IMR-90 (cell line): Measurements from ENCODE around the gene REG3A. TPM values are rescaled to one million over a fixed set of nuclear protein-coding genes. Genes with fewer than 3 reads are reported as not detected.

ENCODE experiments used
- ATAC-seq: fragments of 200-7000 bp; cut with Tn5 transposase; 2 replicates; pipeline ENCODE4 v1.9.1; 2020; ENCODE audit warnings: low read depth, mild to moderate bottlenecking, moderate library complexity
- BruUV-seq: library from RNA; stranded (reverse); fragments of 400-500 nt; replicated peaks from 2 replicates; lab custom pipeline; 2021; lab: Mats Ljungman, UMichigan
- CTCF ChIA-PET: fragments of 300-600 bp; formaldehyde crosslinking; extraction: SDS; loops from one replicate; lab custom pipeline; 2021; ENCODE audit warnings: antibody characterized with exemption; lab: Yijun Ruan, JAX
- POLR2A ChIA-PET: fragments of 300-600 bp; sonication (Branson Sonifier 250); formaldehyde crosslinking; loops from one replicate; lab custom pipeline; 2022; ENCODE audit warnings: antibody characterized with exemption; ENCODE audit not compliant: unreplicated experiment; lab: Charles Lee
- DNase-seq: peaks from one replicate; pipeline ENCODE4 v3.0.0; 2013
- H2AFZ ChIP-seq: replicated peaks from 2 replicates; pipeline ENCODE3; 2013; ENCODE audit warnings: low read length, mild to moderate bottlenecking; ENCODE audit not compliant: poor library complexity
- H2AK5ac ChIP-seq: 2 replicates; pipeline ENCODE4 v1.6.1; 2013; ENCODE audit warnings: low read depth, low read length, inconsistent platforms
- H2AK9ac ChIP-seq: replicated peaks from 2 replicates; pipeline ENCODE3; 2013; ENCODE audit warnings: mild to moderate bottlenecking, low read depth, low read length, moderate library complexity; ENCODE audit not compliant: poor library complexity
- H2BK120ac ChIP-seq: 2 replicates; pipeline ENCODE4 v1.6.1; 2013; ENCODE audit warnings: low read depth, low read length, inconsistent platforms
- H2BK15ac ChIP-seq: 3 replicates; pipeline ENCODE4 v1.6.1; 2013; ENCODE audit warnings: low read depth, low read length, inconsistent platforms
- H2BK20ac ChIP-seq: 2 replicates; pipeline ENCODE4 v1.6.1; 2013; ENCODE audit warnings: low read depth, mild to moderate bottlenecking, inconsistent platforms, low read length, moderate library complexity
- H2BK5ac ChIP-seq: 2 replicates; pipeline ENCODE4 v1.6.1; 2013; ENCODE audit warnings: mild to moderate bottlenecking, low read depth, low read length, inconsistent platforms; ENCODE audit not compliant: poor library complexity, severe bottlenecking
- H3K14ac ChIP-seq: replicated peaks from 2 replicates; pipeline ENCODE4 v1.6.1; 2013; ENCODE audit warnings: low read depth, low read length, inconsistent platforms
- H3K18ac ChIP-seq: 2 replicates; pipeline ENCODE4 v1.6.1; 2013; ENCODE audit warnings: low read depth, low read length, control low read depth
- H3K23ac ChIP-seq: 2 replicates; pipeline ENCODE4 v1.6.1; 2013; ENCODE audit warnings: low read depth, low read length, inconsistent platforms
- H3K27ac ChIP-seq: 2 replicates; pipeline ENCODE4 v1.5.1; 2013; ENCODE audit warnings: mild to moderate bottlenecking, control low read depth, low read length; ENCODE audit not compliant: insufficient read depth
- H3K27me3 ChIP-seq: 2 replicates; pipeline ENCODE4 v1.6.1; 2013; ENCODE audit warnings: low read length; ENCODE audit not compliant: control insufficient read depth, insufficient read depth
- H3K36me3 ChIP-seq: 2 replicates; pipeline ENCODE4 v1.6.1; 2013; ENCODE audit warnings: low read length, mixed read lengths; ENCODE audit not compliant: control insufficient read depth, insufficient read depth
- H3K4ac ChIP-seq: 2 replicates; pipeline ENCODE4 v1.6.1; 2013; ENCODE audit warnings: low read depth, low read length, inconsistent platforms
- H3K4me1 ChIP-seq: 2 replicates; pipeline ENCODE4 v1.6.1; 2013; ENCODE audit warnings: low read length, mixed read lengths; ENCODE audit not compliant: control insufficient read depth, insufficient read depth
- H3K4me2 ChIP-seq: 2 replicates; pipeline ENCODE4 v1.6.1; 2013; ENCODE audit warnings: low read depth, mild to moderate bottlenecking, control low read depth, low read length, moderate library complexity
- H3K4me3 ChIP-seq: 2 replicates; pipeline ENCODE4 v1.5.1; 2013; ENCODE audit warnings: low read depth, mild to moderate bottlenecking, control low read depth, low read length, moderate library complexity; ENCODE audit not compliant: insufficient read depth
- H3K56ac ChIP-seq: 2 replicates; pipeline ENCODE4 v1.6.1; 2013; ENCODE audit warnings: low read length, inconsistent platforms; ENCODE audit not compliant: insufficient read depth; ENCODE audit errors: extremely low read depth
- H3K79me1 ChIP-seq, 2 experiments: 2 replicates each; pipeline ENCODE4 v1.6.1; 2013; ENCODE audit warnings: low read length in 2 of 2, inconsistent platforms in 1 of 2, low read depth in 1 of 2
- H3K9ac ChIP-seq: 2 replicates; pipeline ENCODE4 v1.6.1; 2013; ENCODE audit warnings: low read depth, low read length, control low read depth
- H3K9me1 ChIP-seq: 2 replicates; pipeline ENCODE4 v1.6.1; 2013; ENCODE audit warnings: low read length, inconsistent platforms; ENCODE audit not compliant: insufficient read depth
- H3K9me3 ChIP-seq: 2 replicates; pipeline ENCODE4 v1.6.1; 2013; ENCODE audit warnings: low read length; ENCODE audit not compliant: control insufficient read depth, insufficient read depth
- H4K20me1 ChIP-seq: 2 replicates; pipeline ENCODE4 v1.6.1; 2013; ENCODE audit warnings: low read length, inconsistent platforms; ENCODE audit not compliant: insufficient read depth
- H4K5ac ChIP-seq: 2 replicates; pipeline ENCODE4 v1.6.1; 2013; ENCODE audit warnings: mild to moderate bottlenecking, low read depth, low read length, control low read depth
- H4K8ac ChIP-seq, 2 experiments: 2 replicates each; pipeline ENCODE4 v1.6.1; 2013; ENCODE audit warnings: low read depth in 2 of 2, low read length in 2 of 2, control low read depth in 1 of 2, inconsistent platforms in 1 of 2
- H4K91ac ChIP-seq: 2 replicates; pipeline ENCODE4 v1.6.1; 2013; ENCODE audit warnings: low read depth, low read length, inconsistent platforms; ENCODE audit not compliant: insufficient read depth
- BHLHE40 ChIP-seq: fragments of 150-350 bp; IDR thresholded peaks from 2 replicates; pipeline ENCODE4 v1.6.1; 2016; ENCODE audit warnings: mild to moderate bottlenecking, low read depth, low read length
- CHD1 ChIP-seq: IDR thresholded peaks from 2 replicates; pipeline ENCODE4 v1.6.1; 2012; ENCODE audit warnings: low read depth, low read length, improper control_type of control experiment
- MAZ ChIP-seq: IDR thresholded peaks from 2 replicates; pipeline ENCODE4 v1.6.1; 2012; ENCODE audit warnings: low read depth, mild to moderate bottlenecking, low read length, improper control_type of control experiment, moderate library complexity, borderline replicate concordance
- WGBS, 2 experiments: methylation state at CpG; one replicate each; pipeline versions ENCODE4 v1.1.5 to v1.1.7; 2013; ENCODE audit warnings: missing lambda C conversion rate in 2 of 2; ENCODE audit not compliant: insufficient read length in 1 of 2; ENCODE audit errors: extremely low coverage in 2 of 2; 5-methylcytosine and 5-hydroxymethylcytosine counted together
- dilution Hi-C: fragments of 300-500 bp; cut with HindIII; formaldehyde crosslinking; loops from one replicate; pipeline ENCODE4 v1.14.3; 2018; ENCODE audit warnings: low sequenced_read_pairs; ENCODE audit not compliant: unreplicated experiment
- in situ Hi-C: fragments of 300-500 bp; cut with MboI; formaldehyde crosslinking; loops from 3 replicates; pipeline ENCODE4 v1.14.3; 2019; ENCODE audit warnings: low sequenced_read_pairs, inconsistent platforms, mixed read lengths
- intact Hi-C: fragments of 100-400 bp; cut with micrococcal nuclease; formaldehyde crosslinking; loops from 2 replicates; pipeline ENCODE4 v1.10.0; 2022
- polyA plus RNA-seq, 3 experiments: library from polyadenylated mRNA; depleted of rRNA; stranded (reverse); fragments of >200 nt; gene quantifications; 2 replicates each; pipeline ENCODE4 v1.2.3, GENCODE V29; 2012; ENCODE audit warnings: low replicate concordance in 1 of 3
- total RNA-seq: library from RNA; depleted of rRNA; stranded (reverse); fragments of >200 nt; gene quantifications from 2 replicates; pipeline ENCODE4 v1.2.3, GENCODE V29; 2012

The REG3A gene
- total and polyA plus RNA-seq, 2 of the 4 experiments (the other 2 are of a cell fraction): not detected

- intact Hi-C loops: no loop called here
- H3K4me2 ChIP-seq: no peak overlapping the region
- CTCF ChIA-PET: no interaction called here
- H3K79me1 ChIP-seq: no peaks in the 10 kb centered on the region
- peaks cover 6% of the 10 kb centered on the region for H3K9me3 ChIP-seq
- H3K9ac ChIP-seq: no peak overlapping the region
- H3K56ac ChIP-seq: no peak overlapping the region
- H3K27me3 ChIP-seq: no peaks in the 10 kb centered on the region
- no peak overlapping the region for H3K4me3 ChIP-seq
- no peak overlapping the region for H2AK5ac ChIP-seq
- no peak overlapping the region for H4K91ac ChIP-seq
- TF ChIP-seq CHD1 (no peak), MAZ (no peak), BHLHE40 (no peak)
- no peak overlapping the region for H3K27ac ChIP-seq
- no peak overlapping the region for H2BK20ac ChIP-seq
- H3K18ac ChIP-seq: no peak overlapping the region
- H3K14ac ChIP-seq: no peak overlapping the region
- in situ Hi-C loops: no loop called here
- H3K23ac ChIP-seq: no peak overlapping the region
- no peaks in the 10 kb centered on the region for H3K9me1 ChIP-seq
- H2BK120ac ChIP-seq: no peak overlapping the region
- no TSS peak for BruUV-seq
- H3K36me3 ChIP-seq: no peaks in the 10 kb centered on the region
- H2AK9ac ChIP-seq: no peak overlapping the region
- no peak overlapping the region for H2BK15ac ChIP-seq
- H4K8ac ChIP-seq: no peak overlapping the region
- no peak overlapping the region for H2BK5ac ChIP-seq
- H3K4me1 ChIP-seq: no peaks in the 10 kb centered on the region
- no peaks in the 10 kb centered on the region for H4K20me1 ChIP-seq
- DNase-seq (no peak), ATAC-seq (no peak)
- no CpG with 5 or more reads among the region's 3 CpGs for WGBS, 2 experiments
- POLR2A ChIA-PET: no interaction called here
- no peak overlapping the region for H2AFZ ChIP-seq
- no peak overlapping the region for H3K4ac ChIP-seq
- no peak overlapping the region for H4K5ac ChIP-seq
- dilution Hi-C loops: no loop called here
Measured at GRCh38 chr2:79128406-79128805, 31.1 kb downstream of the REG3A start.
